ENCODE data around the gene EXOG.

GRCh38 chr3:38472342-38472741 lies 23.8 kb upstream of the EXOG start:
- TF ChIP-seq CTCF (IDR thresholded peaks at IDR 0.05) (no peak), EP300 (IDR thresholded peaks at IDR 0.05) (no peak)

Measured in upper lobe of left lung (tissue), 4 donors.